Heart right ventricle (tissue), 16 donors: Measurements from ENCODE around the gene GRM2. TPM values are rescaled to one million over a fixed set of nuclear protein-coding genes. Genes with fewer than 3 reads are reported as not detected.
A peak's percentile ranks its signal among the peaks of the same experiment; 100 is the strongest.

Experiments used
- ATAC-seq, 8 donors: fragments of 200-7000 bp; cut with Tn5 transposase; one replicate each; pipeline ENCODE4 v1.9.1; 2020; ENCODE audit warnings: mild to moderate bottlenecking in 8 of 8, moderate library complexity in 8 of 8, moderate number of reproducible peaks in 1 of 8
- DNase-seq, 2 donors: peaks; one replicate each; pipeline ENCODE4 v3.0.0-alpha.2; 2020
- H3K27ac ChIP-seq, 10 donors: fragments of 200-600 bp; sonication (generic) in 2 of 10; one replicate each; pipeline versions ENCODE4 v1.5.0 to v1.8.0; 2020 to 2022; ENCODE audit warnings: mild to moderate bottlenecking in 3 of 10
- H3K27me3 ChIP-seq, 7 donors: fragments of 200-600 bp; one replicate each; pipeline ENCODE4 v1.8.0; 2021 to 2022; ENCODE audit warnings: mild to moderate bottlenecking in 2 of 7
- H3K36me3 ChIP-seq, 9 donors: fragments of 200-600 bp; sonication (generic) in 1 of 9; one replicate each; pipeline versions ENCODE4 v1.5.0 to v1.8.0; 2020 to 2022; ENCODE audit warnings: mild to moderate bottlenecking in 2 of 9
- H3K4me1 ChIP-seq, 9 donors: fragments of 200-600 bp; sonication (generic) in 1 of 9; one replicate each; pipeline versions ENCODE4 v1.5.0 to v1.8.0; 2020 to 2022; ENCODE audit warnings: mild to moderate bottlenecking in 4 of 9
- H3K4me3 ChIP-seq, 10 donors: fragments of 200-600 bp; sonication (generic) in 2 of 10; one replicate each; pipeline versions ENCODE4 v1.5.0 to v1.8.0; 2020 to 2022; ENCODE audit warnings: mild to moderate bottlenecking in 7 of 10, moderate library complexity in 2 of 10
- H3K9me3 ChIP-seq, 11 donors: fragments of 200-600 bp in 10 of 11; sonication (generic) in 2 of 11; one replicate each; pipeline versions ENCODE4 v1.5.0 to v1.8.0; 2013 to 2022; ENCODE audit warnings: mild to moderate bottlenecking in 2 of 11, control low read depth in 1 of 11, moderate library complexity in 1 of 11
- WGBS, 2 donors: extraction: QIAGEN DNeasy Blood & Tissue Kit; methylation state at CpG; one replicate each; pipeline ENCODE4 v1.1.7; 2013; ENCODE audit warnings: inconsistent platforms in 1 of 2; 5-methylcytosine and 5-hydroxymethylcytosine counted together
- intact Hi-C, 10 donors: fragments of 100-400 bp; cut with DNase I; formaldehyde crosslinking; loops; one replicate each; pipeline versions ENCODE4 v1.11.1 to v1.14.2; 2022
- polyA plus RNA-seq, 2 donors: library from polyadenylated mRNA; stranded (reverse); fragments of 200-250 nt; gene quantifications; one replicate each; pipeline ENCODE4 v1.2.3, GENCODE V29; 2013
- total RNA-seq, 10 donors: library from RNA; stranded (reverse); fragmentation: NEBNext Ultra II Directional in 3 of 10; extraction: Animal tissue kit (Norgen Biotek cat#: 25700) in 3 of 10; gene quantifications; one replicate each; pipeline versions ENCODE4 v1.2.1 to v1.2.4, GENCODE V29; 2021 to 2023
- TF ChIP-seq, protein P1 (sequence below), 9 donors: fragments of 200-600 bp; sonication (generic) in 2 of 9; IDR thresholded peaks; one replicate each; pipeline versions ENCODE4 v1.5.0 to v1.8.0; 2021 to 2022; ENCODE audit warnings: antibody characterized with exemption in 9 of 9, mild to moderate bottlenecking in 5 of 9, moderate library complexity in 1 of 9
- donor health status: Arrhythmogenic right ventricular cardiomyopathy.
- donor health status: ischemic (EF 13 %, LVEDD 7.1; RV severe dilation, severe dysfunction).
- donor health status: healthy with polysubstance abuse.
- donor health status: DM: no; HTN: yes; CAD: no.
- donor health status: DM: no; HTN: no; CAD: no.
- donor health status: ischemic (EF 25% LVEDD 6.9; RV normal size, moderate dysfunction).
- donor health status: ischemic (EF 25% LVEDD 5.7; RV mildly dilated, moderate dysfunction).
- donor health status: healthy.
- donor health status: DM: yes; HTN: yes; CAD: no.
- donor health status: Ischemic cardiomyopathy.
- donor health status: ischemic (EF 35%, LVEDD 5.7; RV mildly dilated, moderate dysfunction).
- donor health status: nonischemic (EF 11% LVEDD 7.7; RV severe dilation, severe dysfunction).
- donor health status: DM: yes; HTN: yes; CAD: no.
- donor health status: PGD.
- donor health status: ischemic (EF 29% LVEDD 5.4; RV normal size, mild dysfunction).
- donor health status: nonischemic (EF 23%, LVEDD 6.1; RV moderate dilation, normal function).

Gene GRM2
- total and polyA plus RNA-seq, 12 donors, result 0.04 to 0.66 (median 0.37) TPM; not detected in 1

DNA sequence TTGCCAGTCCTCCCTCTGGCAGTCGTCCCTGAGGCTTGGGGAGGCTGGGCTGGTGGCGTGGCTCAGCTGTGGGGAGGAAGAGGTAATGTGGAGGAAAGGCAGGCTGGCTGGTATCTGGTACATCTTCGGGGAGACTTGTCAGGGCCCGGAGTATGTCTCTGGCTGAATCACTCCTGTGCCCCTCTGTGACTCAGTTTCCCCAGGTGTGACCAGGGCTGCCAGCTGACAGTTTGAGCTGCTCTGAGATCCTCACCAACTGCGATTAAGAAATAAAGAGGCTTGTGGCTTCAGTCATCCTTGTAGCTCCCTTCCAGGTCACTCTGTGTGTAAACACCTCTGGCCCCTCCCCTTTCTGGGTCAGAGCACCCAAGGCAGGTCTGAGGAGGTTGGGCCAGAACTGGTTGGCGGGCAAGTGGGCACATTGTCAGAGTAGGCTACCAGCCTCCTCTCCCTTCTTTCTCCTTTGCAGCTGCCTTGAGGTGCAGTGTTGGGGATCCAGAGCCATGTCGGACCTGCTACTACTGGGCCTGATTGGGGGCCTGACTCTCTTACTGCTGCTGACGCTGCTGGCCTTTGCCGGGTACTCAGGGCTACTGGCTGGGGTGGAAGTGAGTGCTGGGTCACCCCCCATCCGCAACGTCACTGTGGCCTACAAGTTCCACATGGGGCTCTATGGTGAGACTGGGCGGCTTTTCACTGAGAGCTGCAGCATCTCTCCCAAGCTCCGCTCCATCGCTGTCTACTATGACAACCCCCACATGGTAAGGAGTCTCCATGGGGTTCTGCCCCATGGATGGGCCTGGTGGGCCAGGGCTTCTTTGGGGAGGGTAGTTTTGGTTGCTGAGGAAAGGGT is 32.8 kb upstream of the GRM2 start:
- 93 to 95% methylated on average over 14 of the region's 14 CpGs for WGBS, 2 donors
- peak overlapping the region in 2 of 10 donors; percentile 25 to 98 for H3K27ac ChIP-seq
- H3K36me3 ChIP-seq, result peaks cover 0 to 50% (median 8%) of the 10 kb centered on the region in 9 donors
- ATAC-seq, result no peak
- intact Hi-C loops, result loop anchor here in 5 of 10 donors (5.0 to 10.0 kb wide), 3 partner anchors 172 to 287 kb away; partner anchors contain the start of genes RBM15B (in 3 of the 5), DCAF1 (in 1 of the 5) and MANF (in 1 of the 5)
- no peaks in the 10 kb centered on the region for H3K9me3 ChIP-seq
- no peak overlapping the region for H3K4me3 ChIP-seq
- H3K4me1 ChIP-seq, result peaks cover 7 to 82% (median 60%) of the 10 kb centered on the region in 9 donors
- no peaks in the 10 kb centered on the region for H3K27me3 ChIP-seq
- no peak for DNase-seq
- TF ChIP-seq, protein P1, sequence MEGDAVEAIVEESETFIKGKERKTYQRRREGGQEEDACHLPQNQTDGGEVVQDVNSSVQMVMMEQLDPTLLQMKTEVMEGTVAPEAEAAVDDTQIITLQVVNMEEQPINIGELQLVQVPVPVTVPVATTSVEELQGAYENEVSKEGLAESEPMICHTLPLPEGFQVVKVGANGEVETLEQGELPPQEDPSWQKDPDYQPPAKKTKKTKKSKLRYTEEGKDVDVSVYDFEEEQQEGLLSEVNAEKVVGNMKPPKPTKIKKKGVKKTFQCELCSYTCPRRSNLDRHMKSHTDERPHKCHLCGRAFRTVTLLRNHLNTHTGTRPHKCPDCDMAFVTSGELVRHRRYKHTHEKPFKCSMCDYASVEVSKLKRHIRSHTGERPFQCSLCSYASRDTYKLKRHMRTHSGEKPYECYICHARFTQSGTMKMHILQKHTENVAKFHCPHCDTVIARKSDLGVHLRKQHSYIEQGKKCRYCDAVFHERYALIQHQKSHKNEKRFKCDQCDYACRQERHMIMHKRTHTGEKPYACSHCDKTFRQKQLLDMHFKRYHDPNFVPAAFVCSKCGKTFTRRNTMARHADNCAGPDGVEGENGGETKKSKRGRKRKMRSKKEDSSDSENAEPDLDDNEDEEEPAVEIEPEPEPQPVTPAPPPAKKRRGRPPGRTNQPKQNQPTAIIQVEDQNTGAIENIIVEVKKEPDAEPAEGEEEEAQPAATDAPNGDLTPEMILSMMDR (IDR thresholded peaks at IDR 0.05), result no peak

DNA sequence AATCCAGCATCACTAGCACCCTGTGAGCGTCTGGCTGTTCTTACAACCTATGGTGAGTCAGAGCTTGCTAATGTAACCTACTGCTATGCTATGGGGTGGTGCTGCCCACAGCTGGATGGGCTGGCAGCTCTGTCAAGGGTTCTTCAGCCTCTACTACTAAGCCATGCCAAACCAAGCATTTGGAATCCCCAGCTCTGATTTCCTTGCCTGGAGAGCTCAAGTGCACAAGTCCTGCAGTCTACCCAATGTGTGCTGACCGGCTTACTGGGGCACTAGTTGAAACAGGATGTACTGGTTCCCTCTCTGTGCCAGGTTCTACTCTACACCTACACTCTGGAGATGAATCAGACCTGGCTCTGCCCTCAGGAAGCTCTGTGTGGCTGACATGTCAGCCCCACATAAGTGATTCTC is 31.7 kb upstream of the GRM2 start:
- WGBS, 2 donors, result 88 to 90% methylated on average over 2 of the region's 2 CpGs
- DNase-seq, result no peak
- no peak for ATAC-seq
- H3K4me1 ChIP-seq, result peaks cover 10 to 84% (median 55%) of the 10 kb centered on the region in 9 donors
- H3K9me3 ChIP-seq, result no peaks in the 10 kb centered on the region
- H3K4me3 ChIP-seq, result no peak overlapping the region
- TF ChIP-seq, protein P1 (IDR thresholded peaks at IDR 0.05), result no peak
- peak overlapping the region in 1 of 10 donors; percentile 14 for H3K27ac ChIP-seq
- intact Hi-C loops, result loop anchor here in 3 of 10 donors (10.0 kb wide), 1 partner anchor 280 kb away; the partner anchor contains the start of gene RBM15B (in 3 of the 3)
- no peaks in the 10 kb centered on the region for H3K27me3 ChIP-seq
- peaks cover 0 to 55% (median 8%) of the 10 kb centered on the region in 9 donors for H3K36me3 ChIP-seq

DNA sequence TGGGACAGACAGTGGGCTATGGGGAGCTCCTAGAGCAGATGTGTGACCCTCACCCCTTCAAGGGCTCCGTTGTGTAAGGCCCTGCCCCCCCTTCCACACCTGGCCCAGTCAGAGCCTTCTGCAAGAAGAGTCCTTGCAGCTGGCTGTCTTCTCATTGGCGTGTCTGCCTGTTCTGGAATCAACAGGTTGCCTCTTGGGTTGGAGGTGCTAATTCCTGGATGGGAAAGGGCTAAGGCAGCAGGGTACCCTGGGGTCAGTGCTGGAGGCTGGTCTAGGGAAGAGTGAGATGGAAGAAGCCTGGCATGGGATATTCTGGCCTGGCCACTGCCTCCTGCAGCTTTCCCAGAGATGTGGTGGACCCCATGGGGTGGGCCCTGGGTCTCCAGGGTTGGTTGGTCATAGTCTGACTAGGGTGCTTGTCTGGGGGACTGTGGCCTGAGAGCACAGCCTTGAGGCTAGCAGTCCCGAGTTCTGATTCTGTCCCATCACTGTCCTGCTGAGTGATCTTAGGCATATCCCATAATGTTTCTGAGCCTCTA is 30.7 kb upstream of the GRM2 start:
- H3K36me3 ChIP-seq, result peaks cover 0 to 56% (median 8%) of the 10 kb centered on the region in 9 donors
- TF ChIP-seq, protein P1 (IDR thresholded peaks at IDR 0.05), result no peak
- peaks cover 14 to 86% (median 59%) of the 10 kb centered on the region in 9 donors for H3K4me1 ChIP-seq
- intact Hi-C loops, result loop anchor here in 3 of 10 donors (10.0 kb wide), 1 partner anchor 281 kb away; the partner anchor contains the start of gene RBM15B (in 3 of the 3)
- no peak overlapping the region for H3K4me3 ChIP-seq
- H3K27ac ChIP-seq, result peak overlapping the region in 1 of 10 donors; percentile 14
- 88 to 91% methylated on average over 3 of the region's 3 CpGs for WGBS, 2 donors
- DNase-seq (no peak), ATAC-seq (no peak)
- no peaks in the 10 kb centered on the region for H3K9me3 ChIP-seq
- no peaks in the 10 kb centered on the region for H3K27me3 ChIP-seq

DNA sequence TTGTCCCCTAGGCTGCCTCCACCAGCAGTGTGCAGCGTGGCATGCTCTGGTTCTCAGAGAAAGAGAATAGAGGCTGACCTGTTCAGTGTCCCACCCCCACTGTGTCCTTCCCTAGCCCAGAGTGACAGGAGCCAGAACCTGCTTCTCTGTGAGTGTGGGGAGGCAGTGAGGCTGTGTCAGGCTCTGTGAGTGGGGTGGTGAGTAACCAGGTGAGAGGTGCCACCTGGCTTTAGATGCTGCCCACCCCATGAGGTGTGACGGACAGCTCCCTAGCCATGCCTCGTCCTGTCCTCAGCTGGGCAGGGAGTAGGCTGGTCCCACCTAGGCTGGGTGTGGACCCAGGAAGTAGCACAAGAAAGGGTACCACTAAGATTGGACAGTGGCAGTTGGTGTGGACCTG is 29.5 kb upstream of the GRM2 start:
- TF ChIP-seq, protein P1 (IDR thresholded peaks at IDR 0.05), result no peak
- H3K27ac ChIP-seq, result no peak overlapping the region
- ATAC-seq (no peak), DNase-seq (no peak)
- no peaks in the 10 kb centered on the region for H3K9me3 ChIP-seq
- intact Hi-C loops, result loop anchor here in 3 of 10 donors (10.0 kb wide), 1 partner anchor 283 kb away; the partner anchor contains the start of gene RBM15B (in 3 of the 3)
- peaks cover 0 to 56% (median 8%) of the 10 kb centered on the region in 9 donors for H3K36me3 ChIP-seq
- H3K4me1 ChIP-seq, result peaks cover 24 to 92% (median 66%) of the 10 kb centered on the region in 9 donors
- no peak overlapping the region for H3K4me3 ChIP-seq
- H3K27me3 ChIP-seq, result no peaks in the 10 kb centered on the region
- WGBS, 2 donors, result 92 to 96% methylated on average over 3 of the region's 3 CpGs
